HG03432 (cell line): ENCODE results near the gene EMC10.

ENCODE experiments used
- ATAC-seq: cut with Tn5 transposase; IDR thresholded peaks from one replicate; pipeline ENCODE4 v1.9.1; 2021; ENCODE audit warnings: mild to moderate bottlenecking, moderate library complexity; ENCODE audit not compliant: unreplicated experiment

EMC10 gene

DNA sequence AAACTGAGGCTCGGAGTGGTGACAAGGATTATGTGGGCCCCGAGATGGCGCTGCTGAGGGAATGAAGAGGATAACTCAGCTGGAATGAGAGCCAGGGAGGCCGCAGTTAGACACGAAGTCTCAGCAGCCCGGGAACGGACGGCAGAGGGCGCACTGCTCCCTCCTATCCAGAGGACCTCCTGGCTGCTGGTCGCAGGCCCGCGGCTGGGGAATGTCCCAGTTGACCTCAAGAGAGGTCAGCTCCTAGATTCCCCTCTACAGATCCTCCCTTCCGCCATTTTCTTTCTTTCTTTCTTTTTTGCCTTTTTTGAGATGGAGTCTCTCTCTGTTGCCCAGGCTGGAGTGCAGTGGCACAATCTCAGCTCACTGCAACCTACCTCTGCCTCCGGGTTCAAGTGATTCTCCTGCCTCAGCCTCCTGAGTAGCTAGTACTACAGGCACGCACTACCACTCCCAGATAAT lies 61.5 kb downstream of the EMC10 start:
- no peak for ATAC-seq
